K562 (cell line): Measurements from ENCODE around the gene PPP1R37. TPM values are rescaled to one million over a fixed set of nuclear protein-coding genes. Genes with fewer than 3 reads are reported as not detected.

Experiments
- ATAC-seq: fragments of 200-7000 bp; cut with Tn5 transposase; 3 replicates; pipeline ENCODE4 v1.9.1; 2020; ENCODE audit warnings: moderate library complexity
- BruUV-seq: library from RNA; stranded (reverse); fragments of 400-500 nt; replicated peaks from 2 replicates; lab custom pipeline; 2021; lab: Mats Ljungman, UMichigan
- CTCF ChIA-PET: fragments of 300-600 bp; formaldehyde crosslinking; extraction: SDS; loops from one replicate; lab custom pipeline; 2021; ENCODE audit warnings: low intra/inter-chr PET ratio; lab: Yijun Ruan, JAX
- POLR2A ChIA-PET: fragments of 300-600, 350-650 bp; sonication (Branson Sonifier 250); formaldehyde crosslinking; extraction: SDS; loops from one replicate; lab custom pipeline; 2021; ENCODE audit warnings: antibody characterized with exemption, inconsistent platforms; lab: Yijun Ruan, JAX
- DNase-seq, 4 experiments: peaks; one replicate each; pipeline versions ENCODE4 v3.0.0 to v3.0.0-alpha.2; 2011 to 2018; ENCODE audit warnings: low spot score in 3 of 4, mixed read lengths in 3 of 4; ENCODE audit errors: extremely low read depth in 1 of 4
- FAIRE-seq: peaks from 2 replicates; lab custom pipeline; 2011; peaks lifted over from hg19 to GRCh38; lab: Jason Lieb, UNC
- H2AFZ ChIP-seq: 2 replicates; pipeline ENCODE4 v1.6.0; 2011; ENCODE audit warnings: low read depth, low read length, control low read depth, inconsistent platforms
- H3K27ac ChIP-seq: fragments of 200-600 bp; 3 replicates; pipeline ENCODE4 v1.8.0; 2011; ENCODE audit warnings: low read depth, mild to moderate bottlenecking, control low read depth, inconsistent platforms, low read length, moderate library complexity, mixed read lengths; ENCODE audit errors: extremely low read depth
- H3K27me3 ChIP-seq, 2 experiments: fragments of 300-600 bp in 1 of 2; 2 replicates in 1 of 2; 3 replicates in 1 of 2; pipeline versions ENCODE4 v1.6.0 to v1.8.0; 2011; ENCODE audit warnings: inconsistent platforms in 2 of 2, low read length in 2 of 2, mild to moderate bottlenecking in 1 of 2, mixed read lengths in 1 of 2, moderate library complexity in 1 of 2; ENCODE audit not compliant: control insufficient read depth in 2 of 2, insufficient read depth in 2 of 2
- H3K36me3 ChIP-seq: fragments of 300-600 bp; 3 replicates; pipeline ENCODE4 v1.8.0; 2011; ENCODE audit warnings: mild to moderate bottlenecking, low read length, inconsistent platforms; ENCODE audit not compliant: control insufficient read depth, insufficient read depth
- H3K4me1 ChIP-seq, 2 experiments: fragments of 200-600 bp in 1 of 2; replicated peaks in 1 of 2; 2 replicates in 1 of 2; 3 replicates in 1 of 2; pipeline versions ENCODE4 v1.5.1 to v1.8.0; 2011; ENCODE audit warnings: inconsistent platforms in 2 of 2, low read length in 2 of 2, mild to moderate bottlenecking in 1 of 2, mixed read lengths in 1 of 2, moderate library complexity in 1 of 2; ENCODE audit not compliant: control insufficient read depth in 2 of 2, insufficient read depth in 2 of 2
- H3K4me2 ChIP-seq: 2 replicates; pipeline ENCODE4 v1.6.1; 2011; ENCODE audit warnings: low read length, control low read depth, inconsistent platforms, mixed read lengths; ENCODE audit not compliant: insufficient read depth
- H3K4me3 ChIP-seq: fragments of 200-600 bp; sonication (generic), shearing (Covaris generic); 2 replicates; pipeline ENCODE4 v1.5.1; 2016; ENCODE audit warnings: control low read depth, inconsistent platforms
- H3K79me2 ChIP-seq: fragments of 200-600 bp; 3 replicates; pipeline ENCODE4 v1.8.0; 2011; ENCODE audit warnings: low read length, inconsistent platforms; ENCODE audit not compliant: control insufficient read depth, insufficient read depth
- H3K9ac ChIP-seq, 2 experiments: 2 replicates each; pipeline versions ENCODE4 v1.6.0 to v1.6.1; 2011; ENCODE audit warnings: low read depth in 2 of 2, low read length in 2 of 2, control low read depth in 1 of 2, inconsistent platforms in 1 of 2, mild to moderate bottlenecking in 1 of 2, mixed read lengths in 1 of 2; ENCODE audit not compliant: insufficient read depth in 1 of 2
- H3K9me1 ChIP-seq: one replicate; pipeline ENCODE4 v1.6.0; 2011; ENCODE audit warnings: inconsistent platforms, mild to moderate bottlenecking, low read length, moderate library complexity; ENCODE audit not compliant: control insufficient read depth, insufficient read depth
- H3K9me3 ChIP-seq: replicated peaks from 2 replicates; pipeline ENCODE4 v1.5.1; 2011; ENCODE audit warnings: low read depth, low read length, inconsistent platforms; ENCODE audit not compliant: control insufficient read depth, insufficient read depth
- H4K20me1 ChIP-seq: replicated peaks from 2 replicates; pipeline ENCODE4 v1.6.1; 2011; ENCODE audit warnings: low read length, inconsistent platforms, mixed read lengths; ENCODE audit not compliant: control insufficient read depth, insufficient read depth
- MAZ ChIP-seq, 2 experiments: fragments of 450-650 bp in 1 of 2; sonication (generic) in 1 of 2; formaldehyde crosslinking; IDR thresholded peaks in 1 of 2; conservative IDR thresholded peaks in 1 of 2; 2 replicates each; pipeline versions ENCODE4 v1.4.0 to v1.5.0; 2020; ENCODE audit warnings: mild to moderate bottlenecking in 1 of 2, missing genetic modification reagents in 1 of 2
- POLR2G ChIP-seq: fragments of 200-400 bp; formaldehyde crosslinking; IDR thresholded peaks from 2 replicates; pipeline ENCODE4 v1.6.1; 2017; ENCODE audit warnings: low read depth, mild to moderate bottlenecking, antibody characterized with exemption, low read length, moderate library complexity
- PRMT5 ChIP-seq: sonication (generic); formaldehyde crosslinking; IDR thresholded peaks from 2 replicates; pipeline ENCODE4 v1.5.0; 2020; ENCODE audit warnings: missing genetic modification reagents
- WGBS: fragments of 100-300 bp; shearing (Covaris generic); methylation state at CpG from one replicate; pipeline ENCODE4 v1.1.6; 2016; ENCODE audit warnings: low coverage, mixed read lengths; ENCODE audit not compliant: insufficient coverage; ENCODE audit errors: missing lambda C conversion rate; 5-methylcytosine and 5-hydroxymethylcytosine counted together
- in situ Hi-C: fragments of 300-500 bp; cut with MboI; formaldehyde crosslinking; loops from 4 replicates; pipeline ENCODE4 v1.15.0; 2018; ENCODE audit warnings: inconsistent platforms, mixed read lengths
- intact Hi-C: fragments of 100-400 bp; cut with micrococcal nuclease; formaldehyde crosslinking; loops from 2 replicates; pipeline ENCODE4 v1.14.2; 2022
- polyA plus RNA-seq, 8 experiments: library from polyadenylated mRNA; depleted of rRNA in 4 of 8; stranded (reverse) in 5 of 8; unstranded in 3 of 8; fragments of >200 nt; fragmentation: Nextera tagmentation in 2 of 8; fragmentation: Illumina TruSeq in 1 of 8; extraction: Ambion mirVana in 2 of 8; extraction: Trizol in 1 of 8; gene quantifications; 2 replicates each; pipeline versions ENCODE4 v1.2.1 to v1.2.3, GENCODE V29; 2011 to 2014; ENCODE audit warnings: inconsistent platforms in 1 of 8, missing spikeins in 1 of 8
- total RNA-seq, 7 experiments: library from RNA; depleted of rRNA in 6 of 7; stranded (reverse); fragments of >200 nt in 6 of 7; fragmentation: Illumina TruSeq in 2 of 7; extraction: Trizol in 2 of 7; gene quantifications; 2 replicates each; pipeline versions ENCODE4 v1.2.1 to v1.2.3, GENCODE V29; 2011 to 2021; ENCODE audit warnings: low replicate concordance in 1 of 7

The PPP1R37 gene
- total and polyA plus RNA-seq, 9 of the 15 experiments (the other 6 are each of a cell fraction or from before 2014, with no cell fraction given) = 0.04 to 20.3 (median 7.3) TPM

- no peak for ATAC-seq
- Histone ChIP-seq H3K9me1 (no peaks in the 10 kb centered on the region), H4K20me1 (peaks cover 25% of the 10 kb centered on the region), H3K4me2 (no peak overlapping the region), H3K79me2 (peaks cover 7% of the 10 kb centered on the region), H3K4me3 (no peak overlapping the region), H3K27ac (no peak overlapping the region), H3K4me1 (peaks cover 0 to 29% of the 10 kb centered on the region in 2 experiments; a peak in 2 of 5 replicates), H3K36me3 (peaks cover 93% of the 10 kb centered on the region), H2AFZ (no peak overlapping the region), H3K9ac (0 out of 4 replicates have a peak overlapping the region, but pooled peaks of 1 of the 2 experiments have one; percentile 9), H3K9me3 (no peaks in the 10 kb centered on the region), H3K27me3 (no peaks in the 10 kb centered on the region)
- POLR2A ChIA-PET = interaction anchor here (0.6 to 1.4 kb wide), 7 partner anchors 8 to 196 kb away, joined by 3 to 6 read pairs (median 3); partner anchors contain the start of gene CLASRP
- BruUV-seq = no TSS peak
- in situ Hi-C loops (loop anchor here (10.0 kb wide), 1 partner anchor 162 kb away; the partner anchor contains the start of gene TOMM40), intact Hi-C loops (loop anchor here (5.0 kb wide), 1 partner anchor 155 kb away; no protein-coding TSS in a partner anchor)
- DNase-seq = no peak
- CTCF ChIA-PET = no interaction called here
- FAIRE-seq = no peak
- TF ChIP-seq PRMT5 (CRISPR knock-in tag) (no peak), POLR2G (0 out of 2 replicates have a peak, but pooled peaks have one; percentile 30)
- 94% methylated on average over 5 of the region's 8 CpGs for WGBS
Measured at GRCh38 chr19:45056831-45057230, 36.1 kb upstream of the PPP1R37 start.

- H3K9ac ChIP-seq = peak overlapping the region in 1 of 2 experiments; percentile 28; a peak in 1 of 4 replicates
- no peak overlapping the region for H2AFZ ChIP-seq
- WGBS = 88% methylated on average over 3 of the region's 9 CpGs
- ATAC-seq (no peak), FAIRE-seq (no peak), DNase-seq (no peak)
- no peaks in the 10 kb centered on the region for H3K9me1 ChIP-seq
- no peak overlapping the region for H3K4me3 ChIP-seq
- in situ Hi-C loops = loop anchor here (10.0 kb wide), 1 partner anchor 163 kb away; the partner anchor contains the start of gene TOMM40
- no peak overlapping the region for H3K27ac ChIP-seq
- POLR2A ChIA-PET = interaction anchor here (0.6 to 1.4 kb wide), 6 partner anchors 9 to 196 kb away, joined by 3 to 6 read pairs (median 3); partner anchors contain the start of gene CLASRP
- TF ChIP-seq POLR2G (0 out of 2 replicates have a peak, but pooled peaks have one; percentile 32), MAZ (CRISPR knock-in tag; conservative IDR thresholded peaks at IDR 0.05 in 1 of 2, IDR thresholded peaks at IDR 0.05 in 1 of 2) (no peak)
- peaks cover 25% of the 10 kb centered on the region for H4K20me1 ChIP-seq
- CTCF ChIA-PET = no interaction called here
- peaks cover 92% of the 10 kb centered on the region for H3K36me3 ChIP-seq
- peaks cover 0 to 29% of the 10 kb centered on the region in 2 experiments; a peak in 2 of 5 replicates for H3K4me1 ChIP-seq
- H3K27me3 ChIP-seq = no peaks in the 10 kb centered on the region
- H3K4me2 ChIP-seq = no peak overlapping the region
- no TSS peak for BruUV-seq
- H3K79me2 ChIP-seq = peaks cover 2% of the 10 kb centered on the region; the same call in 2 of the 3 replicates
- no peaks in the 10 kb centered on the region for H3K9me3 ChIP-seq
- intact Hi-C loops = loop anchor here (5.0 kb wide), 1 partner anchor 155 kb away; no protein-coding TSS in a partner anchor
Measured at GRCh38 chr19:45057444-45057843, 35.5 kb upstream of the PPP1R37 start.
